Uterus (tissue), 2 donors: Measurements from ENCODE around the gene SOX10.

Experiments used
- POLR2A ChIP-seq, 2 donors: fragments of 450-650 bp; IDR thresholded peaks; one replicate each; pipeline ENCODE4 v1.6.1; 2016; ENCODE audit warnings: antibody characterized with exemption in 2 of 2, mild to moderate bottlenecking in 1 of 2, moderate library complexity in 1 of 2
- TF ChIP-seq, protein P1 (sequence below), 4 experiments: fragments of 200-600 bp in 2 of 4; fragments of 450-650 bp in 2 of 4; sonication (generic) in 2 of 4; IDR thresholded peaks; one replicate each; pipeline ENCODE4 v1.5.1; 2016 to 2019; ENCODE audit warnings: antibody characterized with exemption in 4 of 4, mild to moderate bottlenecking in 2 of 4, moderate library complexity in 1 of 4

DNA sequence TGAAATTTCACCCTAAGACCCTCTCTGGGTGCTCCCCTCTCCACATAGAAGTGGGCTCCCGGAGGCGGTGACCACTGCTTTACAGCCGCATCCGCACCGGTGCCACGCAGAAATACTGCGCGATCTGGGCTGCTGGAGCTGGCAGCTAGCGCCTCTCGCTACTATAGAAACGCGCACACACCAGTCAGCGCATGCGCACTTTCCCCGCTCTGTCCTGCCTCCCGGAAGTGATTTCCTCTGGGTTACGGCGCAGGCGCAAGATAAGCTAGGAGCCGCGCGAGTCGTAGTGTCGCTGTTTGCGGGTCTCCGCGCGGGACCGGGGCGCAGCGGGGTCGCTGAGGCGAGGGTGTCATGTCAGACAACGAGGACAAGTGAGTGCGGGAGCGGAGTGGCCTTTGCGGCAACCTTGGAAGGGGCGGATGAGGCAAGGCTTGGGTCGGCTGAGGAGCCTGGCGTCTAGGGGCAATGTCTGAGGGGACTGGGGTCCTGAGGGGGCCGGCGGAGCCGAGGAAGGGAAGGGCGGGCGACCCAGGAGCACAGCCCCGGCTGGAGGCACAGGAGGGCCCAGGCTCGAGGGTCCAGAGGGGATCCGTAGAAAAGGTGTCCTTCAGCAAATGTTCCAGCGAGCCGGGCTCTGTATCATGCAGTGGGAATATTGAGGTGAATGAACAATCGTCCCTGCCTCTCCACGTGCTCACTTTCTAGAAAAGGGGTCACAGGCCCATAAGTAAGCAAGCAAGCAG is 30.7 kb downstream of the SOX10 start, which contains the start of the genes C22orf23 and POLR2F:
- TF ChIP-seq, protein P1, sequence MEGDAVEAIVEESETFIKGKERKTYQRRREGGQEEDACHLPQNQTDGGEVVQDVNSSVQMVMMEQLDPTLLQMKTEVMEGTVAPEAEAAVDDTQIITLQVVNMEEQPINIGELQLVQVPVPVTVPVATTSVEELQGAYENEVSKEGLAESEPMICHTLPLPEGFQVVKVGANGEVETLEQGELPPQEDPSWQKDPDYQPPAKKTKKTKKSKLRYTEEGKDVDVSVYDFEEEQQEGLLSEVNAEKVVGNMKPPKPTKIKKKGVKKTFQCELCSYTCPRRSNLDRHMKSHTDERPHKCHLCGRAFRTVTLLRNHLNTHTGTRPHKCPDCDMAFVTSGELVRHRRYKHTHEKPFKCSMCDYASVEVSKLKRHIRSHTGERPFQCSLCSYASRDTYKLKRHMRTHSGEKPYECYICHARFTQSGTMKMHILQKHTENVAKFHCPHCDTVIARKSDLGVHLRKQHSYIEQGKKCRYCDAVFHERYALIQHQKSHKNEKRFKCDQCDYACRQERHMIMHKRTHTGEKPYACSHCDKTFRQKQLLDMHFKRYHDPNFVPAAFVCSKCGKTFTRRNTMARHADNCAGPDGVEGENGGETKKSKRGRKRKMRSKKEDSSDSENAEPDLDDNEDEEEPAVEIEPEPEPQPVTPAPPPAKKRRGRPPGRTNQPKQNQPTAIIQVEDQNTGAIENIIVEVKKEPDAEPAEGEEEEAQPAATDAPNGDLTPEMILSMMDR (IDR thresholded peaks at IDR 0.05) = peak in 1 of 4 experiments; percentile 36
- TF ChIP-seq POLR2A (IDR thresholded peaks at IDR 0.05) = peak in 1 of 2 donors; percentile 69
